Thymus (tissue), 11 donors: ENCODE measurements around the gene HOXA9. TPM values are rescaled to one million over a fixed set of nuclear protein-coding genes. Genes with fewer than 3 reads are reported as not detected.

Source experiments
- DNase-seq, 9 donors: peaks; one replicate each; pipeline ENCODE4 v3.0.0-alpha.2; 2013; ENCODE audit warnings: low spot score in 9 of 9, low read depth in 6 of 9, missing footprints in 1 of 9
- H3K27ac ChIP-seq, 2 donors: one replicate each; pipeline ENCODE4 v1.5.1; 2013; ENCODE audit warnings: control low read depth in 1 of 2, low read depth in 1 of 2, low read length in 1 of 2, mild to moderate bottlenecking in 1 of 2, moderate library complexity in 1 of 2
- H3K27me3 ChIP-seq, 2 donors: one replicate each; pipeline ENCODE4 v1.5.1; 2013; ENCODE audit warnings: low read length in 1 of 2; ENCODE audit not compliant: control insufficient read depth in 2 of 2, insufficient read depth in 1 of 2
- H3K36me3 ChIP-seq, 2 donors: one replicate each; pipeline ENCODE4 v1.5.1; 2013; ENCODE audit warnings: low read length in 1 of 2, mild to moderate bottlenecking in 1 of 2, moderate library complexity in 1 of 2; ENCODE audit not compliant: control insufficient read depth in 2 of 2, insufficient read depth in 2 of 2
- H3K4me1 ChIP-seq, 2 donors: one replicate each; pipeline ENCODE4 v1.5.1; 2013; ENCODE audit warnings: low read length in 2 of 2; ENCODE audit not compliant: control insufficient read depth in 2 of 2, insufficient read depth in 2 of 2
- H3K4me3 ChIP-seq, 2 donors: one replicate each; pipeline ENCODE4 v1.5.1; 2013; ENCODE audit warnings: low read length in 2 of 2, control low read depth in 1 of 2, mild to moderate bottlenecking in 1 of 2
- H3K9me3 ChIP-seq, 2 donors: one replicate each; pipeline ENCODE4 v1.5.1; 2013; ENCODE audit warnings: low read length in 1 of 2, mild to moderate bottlenecking in 1 of 2; ENCODE audit not compliant: control insufficient read depth in 2 of 2, insufficient read depth in 1 of 2
- WGBS: extraction: QIAGEN DNeasy Blood & Tissue Kit; methylation state at CpG from one replicate; pipeline ENCODE4 v1.1.7; 2013; 5-methylcytosine and 5-hydroxymethylcytosine counted together
- polyA plus RNA-seq: library from polyadenylated mRNA; stranded (reverse); fragments of 200-250 nt; gene quantifications from one replicate; pipeline ENCODE4 v1.2.3, GENCODE V29; 2013
- total RNA-seq: library from RNA; stranded (reverse); fragments of 120-200 nt; gene quantifications from one replicate; pipeline ENCODE4 v1.2.4, GENCODE V29; 2013
- donor health status: healthy.

Gene HOXA9
- total and polyA plus RNA-seq, 2 donors, result 1.5 to 4.9 TPM

DNA sequence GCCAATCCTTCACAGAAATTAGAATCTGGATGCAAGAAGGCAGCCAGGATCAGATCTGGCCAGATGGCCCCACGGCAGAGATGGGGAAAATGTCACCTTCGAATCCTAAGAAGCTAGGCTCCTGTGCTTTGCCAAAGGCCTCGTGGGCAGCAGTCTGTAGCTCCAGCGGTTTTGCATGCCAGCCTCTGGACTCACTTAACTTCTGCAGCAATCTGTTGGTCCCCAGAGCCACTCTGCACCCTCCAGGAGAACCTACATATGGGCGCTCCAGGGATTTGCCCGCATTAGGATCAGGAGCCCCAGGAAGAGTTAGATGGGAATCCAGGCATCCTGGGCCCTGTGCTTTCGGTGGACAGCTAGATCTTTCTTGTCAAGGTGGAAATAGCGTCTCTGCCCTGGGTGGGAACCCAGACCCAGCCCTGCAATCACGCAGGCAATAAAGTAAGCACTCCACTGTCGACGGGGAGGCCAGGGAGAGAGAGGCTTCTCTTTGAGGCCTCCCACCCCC, 44.6 kb upstream of the HOXA9 start:
- Histone ChIP-seq H3K27ac (no peak overlapping the region), H3K27me3 (peaks cover 88 to 100% of the 10 kb centered on the region in 2 donors), H3K9me3 (peaks cover 0 to 11% of the 10 kb centered on the region in 2 donors), H3K4me1 (peaks cover 3 to 5% of the 10 kb centered on the region in 2 donors), H3K36me3 (no peaks in the 10 kb centered on the region), H3K4me3 (no peak overlapping the region)
- no peak for DNase-seq
- 34% methylated on average over 11 of the region's 11 CpGs for WGBS

DNA sequence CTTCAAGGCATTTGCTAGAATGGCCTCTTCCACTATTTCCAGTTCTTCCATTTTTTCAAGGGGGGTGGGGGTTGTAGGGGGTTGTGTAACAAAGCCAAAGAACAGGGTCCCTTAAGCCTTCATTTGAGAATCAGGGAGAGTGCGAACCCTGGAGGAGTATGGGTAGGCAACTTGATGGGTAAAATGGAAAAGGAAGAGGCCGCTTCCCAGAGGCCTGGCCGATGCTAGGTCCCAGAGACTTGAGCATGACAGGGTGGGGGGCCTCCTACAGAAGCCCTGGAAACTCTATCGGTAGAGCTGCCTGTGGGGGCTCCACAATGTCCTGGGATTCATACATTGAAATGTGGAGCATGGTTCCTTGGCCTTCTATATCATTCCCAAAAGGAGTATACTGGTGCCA, 43.7 kb upstream of the HOXA9 start:
- peaks cover 88 to 100% of the 10 kb centered on the region in 2 donors for H3K27me3 ChIP-seq
- H3K9me3 ChIP-seq, result peaks cover 0 to 11% of the 10 kb centered on the region in 2 donors
- peaks cover 3 to 5% of the 10 kb centered on the region in 2 donors for H3K4me1 ChIP-seq
- H3K36me3 ChIP-seq, result no peaks in the 10 kb centered on the region
- DNase-seq, result no peak
- no peak overlapping the region for H3K27ac ChIP-seq
- no peak overlapping the region for H3K4me3 ChIP-seq
- 77% methylated on average over 4 of the region's 4 CpGs for WGBS

DNA sequence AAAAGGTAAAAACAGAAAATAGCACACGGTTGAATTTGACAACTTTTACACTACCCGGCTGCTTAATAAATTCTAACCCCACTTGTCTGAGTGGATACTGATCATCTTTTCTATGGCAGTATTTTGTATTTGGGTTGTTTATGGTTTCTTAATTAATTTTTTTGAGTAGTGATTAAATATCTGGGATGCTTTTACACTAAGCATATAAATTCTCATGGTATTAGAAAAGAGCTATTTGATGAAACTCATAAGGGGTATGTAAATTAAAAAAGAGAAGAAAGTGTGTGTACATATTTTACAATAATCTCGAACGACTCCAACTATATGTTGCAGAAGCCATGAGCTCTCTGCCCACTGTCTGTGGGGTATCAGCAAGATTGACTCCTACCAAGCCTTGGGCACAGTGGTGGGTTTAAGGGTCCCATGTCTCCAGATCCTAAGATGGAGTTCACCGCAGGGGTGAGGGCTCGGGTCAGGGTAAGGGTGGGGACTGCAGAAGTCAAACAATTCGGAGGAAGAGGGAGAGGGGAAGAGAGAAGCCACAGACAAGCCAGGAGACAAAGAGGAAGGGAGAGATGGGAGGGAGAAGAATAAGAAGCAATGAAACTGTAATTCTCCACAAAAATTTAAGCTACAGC, 42.1 kb upstream of the HOXA9 start:
- Histone ChIP-seq H3K4me3 (no peak overlapping the region), H3K9me3 (peaks cover 0 to 11% of the 10 kb centered on the region in 2 donors), H3K27me3 (peaks cover 88 to 100% of the 10 kb centered on the region in 2 donors), H3K4me1 (peaks cover 3 to 5% of the 10 kb centered on the region in 2 donors), H3K27ac (no peak overlapping the region), H3K36me3 (no peaks in the 10 kb centered on the region)
- WGBS, result 18% methylated on average over 7 of the region's 7 CpGs
- DNase-seq, result no peak

DNA sequence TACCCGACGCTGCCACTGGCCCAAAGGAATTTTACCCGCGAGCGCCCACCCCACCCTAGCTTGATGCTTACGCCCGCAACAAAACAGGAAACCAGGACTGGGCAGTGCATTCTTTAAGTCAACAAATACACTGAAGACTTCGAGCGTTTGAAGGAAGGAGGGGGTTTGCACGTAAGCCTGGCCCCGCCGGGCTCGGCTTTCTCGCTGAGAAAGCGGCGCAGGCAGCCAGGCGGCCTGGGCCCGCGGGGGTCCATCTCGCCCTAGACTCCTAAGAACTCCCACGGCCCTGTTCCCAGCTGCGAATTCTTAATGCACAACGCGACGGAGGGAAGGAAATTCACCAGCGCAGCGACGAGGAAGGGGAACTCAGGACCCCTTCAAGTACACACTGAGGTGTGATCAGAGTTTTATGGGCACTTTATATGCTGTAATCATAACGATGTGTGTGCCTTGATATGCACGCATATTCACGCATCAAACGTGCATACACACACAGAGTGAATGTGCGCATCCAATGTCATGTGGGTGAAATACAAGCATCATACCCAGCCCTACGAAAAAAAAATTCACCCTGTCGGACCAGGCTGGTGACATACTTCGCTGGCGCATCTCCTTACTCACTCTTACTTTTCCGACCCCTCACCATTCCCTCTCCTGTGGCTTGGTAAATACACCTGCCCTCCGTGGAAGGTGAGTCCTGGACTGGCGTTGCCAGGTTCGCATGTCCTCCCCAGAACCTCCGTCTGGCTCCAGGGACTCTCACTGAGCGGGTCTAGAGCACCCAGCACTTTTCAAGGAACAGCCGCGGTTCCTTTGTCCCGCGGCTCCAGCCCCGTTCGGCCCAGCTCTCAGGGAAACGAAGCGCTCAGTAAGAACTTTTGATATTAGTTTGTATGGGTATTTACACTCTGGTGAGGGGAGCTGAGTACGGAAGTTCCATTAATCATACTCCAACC, 40.3 kb upstream of the HOXA9 start:
- WGBS, result 8% methylated on average over 52 of the region's 52 CpGs
- H3K4me3 ChIP-seq, result no peak overlapping the region
- H3K4me1 ChIP-seq, result peaks cover 3 to 5% of the 10 kb centered on the region in 2 donors
- H3K36me3 ChIP-seq, result no peaks in the 10 kb centered on the region
- DNase-seq, result no peak
- peaks cover 89 to 100% of the 10 kb centered on the region in 2 donors for H3K27me3 ChIP-seq
- H3K27ac ChIP-seq, result no peak overlapping the region
- H3K9me3 ChIP-seq, result peaks cover 1 to 8% of the 10 kb centered on the region in 2 donors

DNA sequence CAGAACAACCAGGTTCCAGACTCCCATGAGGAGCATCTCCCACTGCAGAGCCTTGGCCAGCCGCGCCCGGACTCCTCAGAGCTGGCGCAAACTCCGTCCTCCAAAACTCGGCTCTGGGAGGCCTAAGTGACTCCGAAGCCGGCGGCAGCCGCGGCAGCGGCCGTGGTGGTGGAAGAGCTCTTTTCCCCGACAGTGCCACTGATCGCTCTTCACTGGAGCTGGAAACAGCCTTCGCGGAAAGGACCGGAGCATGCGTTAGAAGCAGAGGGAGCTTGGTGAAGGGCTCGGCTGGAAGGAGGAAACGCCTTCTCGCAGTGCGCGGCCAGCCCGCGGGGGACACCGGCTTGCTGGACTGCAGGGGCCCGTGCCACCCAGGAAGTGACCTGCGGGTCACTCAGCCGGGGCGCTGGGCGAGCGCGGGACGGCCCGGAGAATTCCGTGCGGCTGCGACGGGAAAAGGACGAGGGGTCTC, 39.5 kb upstream of the HOXA9 start:
- H3K4me1 ChIP-seq, result peaks cover 5 to 6% of the 10 kb centered on the region in 2 donors
- H3K4me3 ChIP-seq, result no peak overlapping the region
- peaks cover 89 to 99% of the 10 kb centered on the region in 2 donors for H3K27me3 ChIP-seq
- DNase-seq, result no peak
- WGBS, result 8% methylated on average over 41 of the region's 41 CpGs
- H3K36me3 ChIP-seq, result no peaks in the 10 kb centered on the region
- peaks cover 1 to 4% of the 10 kb centered on the region in 2 donors for H3K9me3 ChIP-seq
- no peak overlapping the region for H3K27ac ChIP-seq

DNA sequence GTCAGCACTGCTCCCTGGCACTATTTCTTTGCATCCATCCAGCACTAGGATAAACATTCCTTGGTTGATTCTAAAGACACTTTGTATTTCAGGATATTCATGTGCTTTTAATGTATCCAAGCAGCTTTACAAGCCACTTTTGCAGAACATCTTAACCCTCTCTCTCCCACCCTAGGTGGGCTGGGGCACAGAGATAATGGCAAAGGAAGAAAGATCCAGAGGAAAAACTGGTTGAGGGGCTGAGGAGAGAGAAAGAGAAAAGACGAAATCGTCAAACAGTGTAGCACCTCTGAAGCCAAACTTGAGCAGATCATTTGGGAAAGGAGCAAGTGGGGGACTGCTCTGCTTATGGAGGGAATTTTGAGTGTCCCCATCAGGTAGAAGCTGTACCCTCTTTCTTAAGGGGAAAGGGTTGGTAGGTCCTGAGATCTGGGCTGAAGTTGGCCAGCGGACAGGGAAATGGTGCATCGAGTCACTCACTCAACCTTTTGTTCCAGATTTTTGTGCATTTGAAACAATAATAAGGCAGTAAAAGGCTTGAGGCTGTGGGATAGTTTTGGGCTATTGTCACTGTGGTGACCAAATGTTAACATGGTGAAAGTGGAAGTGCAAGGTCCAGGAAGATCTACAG, 38.7 kb upstream of the HOXA9 start:
- Histone ChIP-seq H3K9me3 (peaks cover 1 to 4% of the 10 kb centered on the region in 2 donors), H3K4me1 (peaks cover 7 to 14% of the 10 kb centered on the region in 2 donors), H3K27me3 (peaks cover 91 to 97% of the 10 kb centered on the region in 2 donors), H3K4me3 (no peak overlapping the region), H3K36me3 (no peaks in the 10 kb centered on the region), H3K27ac (no peak overlapping the region)
- WGBS, result 24% methylated on average over 4 of the region's 4 CpGs
- no peak for DNase-seq

DNA sequence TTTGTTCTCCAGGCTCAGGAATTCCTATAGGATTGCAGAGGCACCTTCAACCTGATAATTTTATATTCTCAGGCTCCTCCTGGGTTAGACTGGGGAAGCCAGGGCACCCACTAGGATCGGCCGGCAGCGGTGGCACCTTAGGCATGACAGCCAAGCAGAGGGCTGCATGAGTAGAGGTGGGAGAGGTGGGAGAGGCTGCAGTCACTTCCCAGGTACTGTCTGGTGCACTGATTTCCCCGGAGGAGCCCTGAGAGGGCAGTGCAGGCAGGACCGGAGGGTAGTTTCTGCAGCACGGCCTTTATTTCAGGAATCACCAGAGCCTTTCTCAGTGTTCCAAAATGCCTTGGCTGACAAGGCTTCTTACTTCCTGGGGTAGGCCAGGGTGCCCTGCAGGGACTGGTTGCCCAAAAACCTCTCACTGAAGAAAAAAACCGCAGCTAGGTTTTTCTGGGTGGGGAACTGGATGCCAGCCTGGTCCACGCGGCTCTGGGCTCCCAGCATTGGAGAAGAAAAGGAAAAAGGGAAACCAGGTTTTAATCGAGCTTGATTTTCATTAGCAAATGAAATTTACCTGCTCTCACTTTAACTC, 38.1 kb upstream of the HOXA9 start:
- no peak for DNase-seq
- Histone ChIP-seq H3K4me3 (no peak overlapping the region), H3K27me3 (peaks cover 91 to 97% of the 10 kb centered on the region in 2 donors), H3K27ac (no peak overlapping the region), H3K36me3 (no peaks in the 10 kb centered on the region), H3K4me1 (peaks cover 9 to 16% of the 10 kb centered on the region in 2 donors), H3K9me3 (peaks cover 1 to 4% of the 10 kb centered on the region in 2 donors)
- WGBS, result 10% methylated on average over 10 of the region's 10 CpGs

DNA sequence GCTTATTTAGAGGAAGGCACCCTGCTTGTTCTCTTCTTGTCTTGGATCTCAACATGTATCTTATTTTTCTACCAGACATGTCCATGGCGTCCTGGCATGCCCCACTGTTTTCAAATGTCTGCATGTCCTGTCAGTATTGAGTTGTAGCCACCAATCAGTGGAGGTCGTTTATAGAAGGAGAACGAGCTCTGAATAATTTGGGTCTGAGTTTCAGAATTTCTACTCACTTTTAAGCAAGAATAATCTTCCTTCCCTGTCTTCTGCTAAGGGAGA, 37.5 kb upstream of the HOXA9 start:
- 12% methylated on average over 3 of the region's 3 CpGs for WGBS
- no peak for DNase-seq
- Histone ChIP-seq H3K27ac (no peak overlapping the region), H3K4me1 (peaks cover 9 to 16% of the 10 kb centered on the region in 2 donors), H3K4me3 (no peak overlapping the region), H3K36me3 (no peaks in the 10 kb centered on the region), H3K27me3 (peaks cover 92 to 97% of the 10 kb centered on the region in 2 donors), H3K9me3 (peaks cover 1 to 4% of the 10 kb centered on the region in 2 donors)
